Body of pancreas (tissue), 4 donors: ENCODE data around the gene TIPIN. TPM values are rescaled to one million over a fixed set of nuclear protein-coding genes. Genes with fewer than 3 reads are reported as not detected.
"Not testable (repeated sequence)": the region's sequence is repeated elsewhere in the genome, so short reads cannot be mapped to it uniquely, and the experiment has no call there.

Source experiments
- ATAC-seq: fragments of 150-250 bp; one replicate; pipeline ENCODE4 v1.9.1; 2016
- DNase-seq, 4 donors: peaks; one replicate each; pipeline ENCODE4 v3.0.0-alpha.2; 2019
- H3K27ac ChIP-seq, 4 donors: fragments of 200-600 bp; sonication (generic); 1 replicate in 3 of 4; 2 replicates in 1 of 4; pipeline versions ENCODE4 v1.5.1 to v1.6.1; 2016 to 2019; ENCODE audit warnings: mild to moderate bottlenecking in 1 of 4, mixed read lengths in 1 of 4, moderate library complexity in 1 of 4
- H3K27me3 ChIP-seq, 2 donors: fragments of 200-600 bp; sonication (generic); one replicate each; pipeline ENCODE4 v1.6.0; 2016; ENCODE audit warnings: mild to moderate bottlenecking in 1 of 2
- H3K36me3 ChIP-seq, 2 donors: fragments of 200-600 bp; sonication (generic); replicated peaks in 1 of 2; 2 replicates each; pipeline ENCODE4 v1.5.1; 2016; ENCODE audit warnings: low read depth in 2 of 2; ENCODE audit not compliant: insufficient read depth in 1 of 2
- H3K4me1 ChIP-seq: fragments of 200-600 bp; sonication (generic); one replicate; pipeline ENCODE4 v1.6.0; 2016
- H3K4me3 ChIP-seq, 2 donors: fragments of 200-600 bp; sonication (generic); 1 replicate in 1 of 2; 2 replicates in 1 of 2; pipeline ENCODE4 v1.5.1; 2016 to 2019
- H3K9me3 ChIP-seq, 3 donors: fragments of 200-600 bp; sonication (generic); 1 replicate in 2 of 3; 2 replicates in 1 of 3; pipeline ENCODE4 v1.5.1; 2016
- POLR2A ChIP-seq, 3 donors: fragments of 450-650 bp; IDR thresholded peaks; one replicate each; pipeline ENCODE4 v1.6.1; 2016; ENCODE audit warnings: antibody characterized with exemption in 3 of 3, mild to moderate bottlenecking in 2 of 3
- WGBS, 2 donors: methylation state at CpG; one replicate each; pipeline ENCODE4 v1.1.5; 2017; 5-methylcytosine and 5-hydroxymethylcytosine counted together
- intact Hi-C: fragments of 100-400 bp; cut with DNase I; formaldehyde crosslinking; loops from one replicate; pipeline ENCODE4 v1.15.1; 2023
- total RNA-seq, 2 donors: library from RNA; depleted of rRNA; stranded (reverse); fragments of >200 nt; gene quantifications; one replicate each; pipeline ENCODE4 v1.1.0, GENCODE V29; 2016
- TF ChIP-seq, protein P1 (sequence below), 7 experiments: fragments of 450-650 bp in 4 of 7; fragments of 200-600 bp in 3 of 7; sonication (generic) in 3 of 7; IDR thresholded peaks; one replicate each; pipeline ENCODE4 v1.5.1; 2016 to 2019; ENCODE audit warnings: antibody characterized with exemption in 7 of 7

The TIPIN gene
- total RNA-seq, 2 donors from 2014 or later, result 2.9 to 6.6 TPM

GRCh38 chr15:66388043-66388363, 31.5 kb upstream of the TIPIN start:
- DNase-seq, result no peak
- peak overlapping the region in 3 of 4 donors; percentile 86 to 95 (median 94) for H3K27ac ChIP-seq
- peaks cover 29% of the 10 kb centered on the region for H3K4me1 ChIP-seq
- intact Hi-C loops, result loop anchor here (10.0 kb wide), 1 partner anchor 107 kb away; the partner anchor contains the start of gene SNAPC5
- no peaks in the 10 kb centered on the region for H3K36me3 ChIP-seq
- 9 to 15% methylated on average over 3 of the region's 3 CpGs for WGBS, 2 donors
- no peak overlapping the region for H3K4me3 ChIP-seq
- no peaks in the 10 kb centered on the region for H3K27me3 ChIP-seq
- ATAC-seq, result no peak
- H3K9me3 ChIP-seq, result no peaks in the 10 kb centered on the region
- TF ChIP-seq, protein P1, sequence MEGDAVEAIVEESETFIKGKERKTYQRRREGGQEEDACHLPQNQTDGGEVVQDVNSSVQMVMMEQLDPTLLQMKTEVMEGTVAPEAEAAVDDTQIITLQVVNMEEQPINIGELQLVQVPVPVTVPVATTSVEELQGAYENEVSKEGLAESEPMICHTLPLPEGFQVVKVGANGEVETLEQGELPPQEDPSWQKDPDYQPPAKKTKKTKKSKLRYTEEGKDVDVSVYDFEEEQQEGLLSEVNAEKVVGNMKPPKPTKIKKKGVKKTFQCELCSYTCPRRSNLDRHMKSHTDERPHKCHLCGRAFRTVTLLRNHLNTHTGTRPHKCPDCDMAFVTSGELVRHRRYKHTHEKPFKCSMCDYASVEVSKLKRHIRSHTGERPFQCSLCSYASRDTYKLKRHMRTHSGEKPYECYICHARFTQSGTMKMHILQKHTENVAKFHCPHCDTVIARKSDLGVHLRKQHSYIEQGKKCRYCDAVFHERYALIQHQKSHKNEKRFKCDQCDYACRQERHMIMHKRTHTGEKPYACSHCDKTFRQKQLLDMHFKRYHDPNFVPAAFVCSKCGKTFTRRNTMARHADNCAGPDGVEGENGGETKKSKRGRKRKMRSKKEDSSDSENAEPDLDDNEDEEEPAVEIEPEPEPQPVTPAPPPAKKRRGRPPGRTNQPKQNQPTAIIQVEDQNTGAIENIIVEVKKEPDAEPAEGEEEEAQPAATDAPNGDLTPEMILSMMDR (IDR thresholded peaks at IDR 0.05), result no peak
- no peak for TF ChIP-seq POLR2A (IDR thresholded peaks at IDR 0.05)

GRCh38 chr15:66387163-66388042, 30.9 kb upstream of the TIPIN start:
- DNase-seq (peak; percentile 66 to 75 (median 73)), ATAC-seq (peak; percentile 36)
- intact Hi-C loops, result loop anchor here (10.0 kb wide), 1 partner anchor 107 kb away; the partner anchor contains the start of gene SNAPC5
- Histone ChIP-seq H3K27me3 (no peaks in the 10 kb centered on the region), H3K4me1 (peaks cover 29% of the 10 kb centered on the region), H3K36me3 (no peaks in the 10 kb centered on the region), H3K9me3 (no peaks in the 10 kb centered on the region), H3K27ac (peak overlapping the region; percentile 82 to 95 (median 90)), H3K4me3 (peak overlapping the region; percentile 67 to 80)
- TF ChIP-seq, protein P1 (IDR thresholded peaks at IDR 0.05), result peak in 6 of 7 experiments; percentile 10 to 46 (median 32)
- TF ChIP-seq POLR2A (IDR thresholded peaks at IDR 0.05), result no peak
- 0 to 1% methylated on average over 25 to 62 of the region's 62 CpGs for WGBS, 2 donors

DNA sequence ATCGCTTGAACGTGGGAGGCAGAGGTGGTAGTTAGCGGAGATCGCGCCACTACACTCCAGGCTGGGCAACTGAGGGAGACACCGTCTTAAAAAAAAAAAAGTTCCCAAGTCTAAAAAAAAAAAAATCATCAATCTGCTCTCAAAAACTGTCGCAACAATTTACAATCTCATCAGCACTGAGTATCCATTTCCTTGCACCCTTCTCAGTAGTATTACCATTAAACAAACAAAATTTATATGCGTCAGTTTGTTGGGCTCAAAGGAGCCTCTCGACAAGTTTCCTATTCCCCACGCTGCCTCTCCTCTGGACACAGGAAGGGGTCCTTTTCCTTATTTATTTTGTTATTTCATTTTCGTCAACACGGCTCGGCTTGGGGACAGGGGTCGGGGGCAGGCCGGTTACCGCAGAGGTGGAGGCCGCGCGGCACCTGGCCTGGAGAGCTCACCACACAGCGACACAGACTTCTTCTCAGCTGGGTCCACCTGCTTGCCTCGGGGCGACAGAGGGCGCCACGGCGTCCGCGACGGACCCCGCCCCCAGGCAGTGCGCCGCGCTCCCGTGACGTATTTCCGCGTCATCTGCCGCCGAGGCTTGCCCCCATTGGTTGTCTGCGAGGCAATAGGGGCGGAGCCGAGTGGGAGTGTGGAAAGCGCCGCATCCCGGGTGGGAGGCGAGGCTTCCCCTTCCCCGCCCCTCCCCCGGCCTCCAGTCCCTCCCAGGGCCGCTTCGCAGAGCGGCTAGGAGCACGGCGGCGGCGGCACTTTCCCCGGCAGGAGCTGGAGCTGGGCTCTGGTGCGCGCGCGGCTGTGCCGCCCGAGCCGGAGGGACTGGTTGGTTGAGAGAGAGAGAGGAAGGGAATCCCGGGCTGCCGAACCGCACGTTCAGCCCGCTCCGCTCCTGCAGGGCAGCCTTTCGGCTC, 30.0 kb upstream of the TIPIN start, which contains the start of gene MAP2K1:
Gene MAP2K1 (plus strand): TSS at position 709 of the 920 bp plus-strand sequence. CDS start 436 bp downstream, outside the sequence.
- H3K27ac ChIP-seq, result peak within 1 kb of the TSS; percentile 82 to 95 (median 90)
- peak; percentile 96 for ATAC-seq
- H3K9me3 ChIP-seq, result no peaks in the 10 kb centered on the region
- WGBS, 2 donors, result 2 to 4% methylated on average over 44 to 64 of the region's 69 CpGs
- no peaks in the 10 kb centered on the region for H3K27me3 ChIP-seq
- peak within 1 kb of the TSS; percentile 67 to 80 for H3K4me3 ChIP-seq
- peak; percentile 81 to 91 (median 90) for TF ChIP-seq POLR2A (IDR thresholded peaks at IDR 0.05)
- TF ChIP-seq, protein P1 (IDR thresholded peaks at IDR 0.05), result peak; percentile 50 to 91 (median 76)
- H3K36me3 ChIP-seq, result no peaks in the 10 kb centered on the region
- DNase-seq, result peak; percentile 98 to 99 (median 98)
- intact Hi-C loops, result loop anchor here (10.0 kb wide), 1 partner anchor 108 kb away; the partner anchor contains the start of gene SNAPC5
- peaks cover 29% of the 10 kb centered on the region for H3K4me1 ChIP-seq

DNA sequence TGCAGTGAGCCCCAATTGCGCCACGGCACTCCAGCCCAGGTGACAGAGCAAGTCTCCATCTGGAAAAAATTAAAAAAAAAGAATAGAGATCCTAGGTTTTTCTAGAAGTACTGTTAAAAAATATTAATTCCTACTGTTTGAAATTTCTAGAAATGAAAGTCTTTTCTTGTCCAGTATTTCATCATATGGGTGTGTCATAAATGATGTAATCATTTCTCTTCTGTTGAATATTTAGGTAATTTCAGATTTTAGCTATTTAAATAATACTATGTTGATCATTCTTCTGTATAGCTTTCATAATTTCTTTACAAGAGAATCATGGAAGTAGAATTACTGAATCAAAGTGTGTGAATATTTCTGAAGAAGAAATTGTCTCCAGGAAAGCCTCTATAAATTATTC, 24.9 kb upstream of the TIPIN start:
- intact Hi-C loops, result loop anchor here (10.0 kb wide), 1 partner anchor 113 kb away; the partner anchor contains the start of gene SNAPC5
- not testable (repeated sequence) for H3K36me3 ChIP-seq, DNase-seq, H3K27ac ChIP-seq, H3K9me3 ChIP-seq, H3K4me3 ChIP-seq, ATAC-seq, H3K27me3 ChIP-seq
- H3K4me1 ChIP-seq, result peaks cover 14% of the 10 kb centered on the region
- 94 to 96% methylated on average over 2 of the region's 2 CpGs for WGBS, 2 donors
